ENCODE measurements around the gene TMEM132C. TPM values are rescaled to one million over a fixed set of nuclear protein-coding genes. Genes with fewer than 3 reads are reported as not detected.

Gene TMEM132C
- total RNA-seq, 2 experiments from 2014 or later: not detected

GRCh38 chr12:128661226-128661569, 394.2 kb downstream of the TMEM132C start:
- H3K4me1 Mint-ChIP-seq: no peaks in the 10 kb centered on the region
- H3K4me3 Mint-ChIP-seq: no peak overlapping the region
- H3K9me3 Mint-ChIP-seq: peaks cover 3% of the 10 kb centered on the region
- no peaks in the 10 kb centered on the region for H3K36me3 Mint-ChIP-seq
- no peak for DNase-seq
- peaks cover 6% of the 10 kb centered on the region for H3K27me3 Mint-ChIP-seq
- no peak overlapping the region for H3K27ac Mint-ChIP-seq

- Mint-ChIP-seq H3K27me3 (peaks cover 2% of the 10 kb centered on the region), H3K36me3 (no peaks in the 10 kb centered on the region), H3K27ac (no peak overlapping the region), H3K4me3 (no peak overlapping the region), H3K4me1 (no peaks in the 10 kb centered on the region), H3K9me3 (peaks cover 3% of the 10 kb centered on the region)
- DNase-seq: no peak
Observed at GRCh38 chr12:128662101-128662500, 395.1 kb downstream of the TMEM132C start.

GRCh38 chr12:128664501-128664900, 397.5 kb downstream of the TMEM132C start:
- H3K4me3 Mint-ChIP-seq: no peak overlapping the region
- peaks cover 3% of the 10 kb centered on the region for H3K9me3 Mint-ChIP-seq
- no peak overlapping the region for H3K27ac Mint-ChIP-seq
- H3K27me3 Mint-ChIP-seq: no peaks in the 10 kb centered on the region
- H3K4me1 Mint-ChIP-seq: no peaks in the 10 kb centered on the region
- no peaks in the 10 kb centered on the region for H3K36me3 Mint-ChIP-seq
- no peak for DNase-seq

GRCh38 chr12:128667193-128667592, 400.2 kb downstream of the TMEM132C start:
- H3K27me3 Mint-ChIP-seq: no peaks in the 10 kb centered on the region
- H3K27ac Mint-ChIP-seq: no peak overlapping the region
- H3K4me3 Mint-ChIP-seq: no peak overlapping the region
- DNase-seq: no peak
- H3K9me3 Mint-ChIP-seq: peaks cover 6% of the 10 kb centered on the region
- no peaks in the 10 kb centered on the region for H3K36me3 Mint-ChIP-seq
- H3K4me1 Mint-ChIP-seq: no peaks in the 10 kb centered on the region

GRCh38 chr12:128671528-128672042, 404.6 kb downstream of the TMEM132C start:
- H3K27me3 Mint-ChIP-seq: no peaks in the 10 kb centered on the region
- H3K9me3 Mint-ChIP-seq: peaks cover 2% of the 10 kb centered on the region
- no peak for DNase-seq
- H3K36me3 Mint-ChIP-seq: no peaks in the 10 kb centered on the region
- no peak overlapping the region for H3K27ac Mint-ChIP-seq
- H3K4me1 Mint-ChIP-seq: no peaks in the 10 kb centered on the region
- H3K4me3 Mint-ChIP-seq: no peak overlapping the region

- Mint-ChIP-seq H3K27ac (no peak overlapping the region), H3K4me3 (no peak overlapping the region), H3K9me3 (peaks cover 2% of the 10 kb centered on the region), H3K27me3 (no peaks in the 10 kb centered on the region), H3K4me1 (no peaks in the 10 kb centered on the region), H3K36me3 (no peaks in the 10 kb centered on the region)
- no peak for DNase-seq
Observed at GRCh38 chr12:128672428-128672827, 405.5 kb downstream of the TMEM132C start.

- Mint-ChIP-seq H3K27ac (no peak overlapping the region), H3K9me3 (peaks cover 2% of the 10 kb centered on the region), H3K36me3 (no peaks in the 10 kb centered on the region), H3K4me3 (no peak overlapping the region), H3K4me1 (no peaks in the 10 kb centered on the region), H3K27me3 (no peaks in the 10 kb centered on the region)
- DNase-seq: no peak
Observed at GRCh38 chr12:128672893-128673292, 405.9 kb downstream of the TMEM132C start.

- peaks cover 6% of the 10 kb centered on the region for H3K9me3 Mint-ChIP-seq
- no peak overlapping the region for H3K4me3 Mint-ChIP-seq
- no peaks in the 10 kb centered on the region for H3K36me3 Mint-ChIP-seq
- H3K27ac Mint-ChIP-seq: no peak overlapping the region
- H3K4me1 Mint-ChIP-seq: no peaks in the 10 kb centered on the region
- no peaks in the 10 kb centered on the region for H3K27me3 Mint-ChIP-seq
- DNase-seq: no peak
Observed at GRCh38 chr12:128675576-128675975, 408.6 kb downstream of the TMEM132C start.

- Mint-ChIP-seq H3K27me3 (no peaks in the 10 kb centered on the region), H3K4me3 (no peak overlapping the region), H3K4me1 (no peaks in the 10 kb centered on the region), H3K27ac (no peak overlapping the region), H3K9me3 (peaks cover 3% of the 10 kb centered on the region), H3K36me3 (no peaks in the 10 kb centered on the region)
- no peak for DNase-seq
Observed at GRCh38 chr12:128680555-128680954, 413.6 kb downstream of the TMEM132C start.

GRCh38 chr12:128682548-128683275, 415.7 kb downstream of the TMEM132C start:
- Mint-ChIP-seq H3K27ac (no peak overlapping the region), H3K4me3 (no peak overlapping the region), H3K27me3 (no peaks in the 10 kb centered on the region), H3K4me1 (no peaks in the 10 kb centered on the region), H3K9me3 (peaks cover 3% of the 10 kb centered on the region), H3K36me3 (no peaks in the 10 kb centered on the region)
- DNase-seq: no peak

- H3K9me3 Mint-ChIP-seq: peaks cover 3% of the 10 kb centered on the region
- DNase-seq: no peak
- no peaks in the 10 kb centered on the region for H3K4me1 Mint-ChIP-seq
- H3K4me3 Mint-ChIP-seq: no peak overlapping the region
- no peaks in the 10 kb centered on the region for H3K27me3 Mint-ChIP-seq
- H3K27ac Mint-ChIP-seq: no peak overlapping the region
- H3K36me3 Mint-ChIP-seq: no peaks in the 10 kb centered on the region
Observed at GRCh38 chr12:128684352-128684751, 417.4 kb downstream of the TMEM132C start.

- no peaks in the 10 kb centered on the region for H3K4me1 Mint-ChIP-seq
- H3K4me3 Mint-ChIP-seq: no peak overlapping the region
- no peak for DNase-seq
- no peaks in the 10 kb centered on the region for H3K36me3 Mint-ChIP-seq
- no peaks in the 10 kb centered on the region for H3K27me3 Mint-ChIP-seq
- H3K9me3 Mint-ChIP-seq: no peaks in the 10 kb centered on the region
- H3K27ac Mint-ChIP-seq: no peak overlapping the region
Observed at GRCh38 chr12:128685903-128686475, 419.0 kb downstream of the TMEM132C start.

- no peak for DNase-seq
- no peak overlapping the region for H3K4me3 Mint-ChIP-seq
- no peaks in the 10 kb centered on the region for H3K4me1 Mint-ChIP-seq
- no peaks in the 10 kb centered on the region for H3K36me3 Mint-ChIP-seq
- H3K27ac Mint-ChIP-seq: no peak overlapping the region
- H3K27me3 Mint-ChIP-seq: no peaks in the 10 kb centered on the region
- H3K9me3 Mint-ChIP-seq: no peaks in the 10 kb centered on the region
Observed at GRCh38 chr12:128687851-128688250, 420.9 kb downstream of the TMEM132C start.

- no peaks in the 10 kb centered on the region for H3K36me3 Mint-ChIP-seq
- no peaks in the 10 kb centered on the region for H3K9me3 Mint-ChIP-seq
- no peaks in the 10 kb centered on the region for H3K4me1 Mint-ChIP-seq
- DNase-seq: no peak
- H3K27ac Mint-ChIP-seq: no peak overlapping the region
- no peak overlapping the region for H3K4me3 Mint-ChIP-seq
- no peaks in the 10 kb centered on the region for H3K27me3 Mint-ChIP-seq
Observed at GRCh38 chr12:128690641-128691040, 423.7 kb downstream of the TMEM132C start.

- Mint-ChIP-seq H3K4me1 (no peaks in the 10 kb centered on the region), H3K9me3 (no peaks in the 10 kb centered on the region), H3K4me3 (no peak overlapping the region), H3K27ac (no peak overlapping the region), H3K27me3 (no peaks in the 10 kb centered on the region), H3K36me3 (no peaks in the 10 kb centered on the region)
- no peak for DNase-seq
Observed at GRCh38 chr12:128693115-128693514, 426.1 kb downstream of the TMEM132C start.

GRCh38 chr12:128693771-128694170, 426.8 kb downstream of the TMEM132C start:
- H3K36me3 Mint-ChIP-seq: no peaks in the 10 kb centered on the region
- no peak overlapping the region for H3K27ac Mint-ChIP-seq
- no peak overlapping the region for H3K4me3 Mint-ChIP-seq
- H3K27me3 Mint-ChIP-seq: no peaks in the 10 kb centered on the region
- no peaks in the 10 kb centered on the region for H3K9me3 Mint-ChIP-seq
- no peak for DNase-seq
- H3K4me1 Mint-ChIP-seq: no peaks in the 10 kb centered on the region

Measured in activated naive CD8-positive, alpha-beta T cell treated with anti-CD3 and anti-CD28 coated beads for 36 hours (primary cell).